Lower leg skin (tissue), 4 donors: ENCODE results near the gene INF2. TPM values are rescaled to one million over a fixed set of nuclear protein-coding genes. Genes with fewer than 3 reads are reported as not detected.

ENCODE experiments used
- DNase-seq, 2 donors: peaks; one replicate each; pipeline ENCODE4 v3.0.0-alpha.2; 2019; ENCODE audit warnings: low spot score in 2 of 2
- H3K4me3 ChIP-seq: fragments of 200-600 bp; sonication (generic); 2 replicates; pipeline ENCODE4 v1.5.1; 2017; ENCODE audit warnings: mild to moderate bottlenecking, low read depth; ENCODE audit not compliant: poor library complexity, severe bottlenecking
- POLR2A ChIP-seq, 2 donors: fragments of 450-650 bp; IDR thresholded peaks; one replicate each; pipeline ENCODE4 v1.6.1; 2016 to 2017; ENCODE audit warnings: antibody characterized with exemption in 2 of 2, mild to moderate bottlenecking in 1 of 2, moderate library complexity in 1 of 2
- WGBS, 2 donors: methylation state at CpG; one replicate each; pipeline ENCODE4 v1.1.5; 2018; 5-methylcytosine and 5-hydroxymethylcytosine counted together
- intact Hi-C: fragments of 100-400 bp; cut with DNase I; formaldehyde crosslinking; loops from one replicate; pipeline ENCODE4 v1.15.0; 2023; ENCODE audit warnings: low total_unique reads
- total RNA-seq, 4 donors: library from RNA; depleted of rRNA; stranded (reverse); fragments of >200 nt; gene quantifications; one replicate each; pipeline ENCODE4 v1.1.0, GENCODE V29; 2016
- TF ChIP-seq, protein P1 (sequence below), 3 donors: fragments of 450-650 bp; IDR thresholded peaks; one replicate each; pipeline ENCODE4 v1.5.1; 2016; ENCODE audit warnings: antibody characterized with exemption in 3 of 3, mild to moderate bottlenecking in 3 of 3, moderate library complexity in 2 of 3

The INF2 gene
- total RNA-seq, 4 donors from 2014 or later, result 63.8 to 121 (median 83.9) TPM

- TF ChIP-seq, protein P1, sequence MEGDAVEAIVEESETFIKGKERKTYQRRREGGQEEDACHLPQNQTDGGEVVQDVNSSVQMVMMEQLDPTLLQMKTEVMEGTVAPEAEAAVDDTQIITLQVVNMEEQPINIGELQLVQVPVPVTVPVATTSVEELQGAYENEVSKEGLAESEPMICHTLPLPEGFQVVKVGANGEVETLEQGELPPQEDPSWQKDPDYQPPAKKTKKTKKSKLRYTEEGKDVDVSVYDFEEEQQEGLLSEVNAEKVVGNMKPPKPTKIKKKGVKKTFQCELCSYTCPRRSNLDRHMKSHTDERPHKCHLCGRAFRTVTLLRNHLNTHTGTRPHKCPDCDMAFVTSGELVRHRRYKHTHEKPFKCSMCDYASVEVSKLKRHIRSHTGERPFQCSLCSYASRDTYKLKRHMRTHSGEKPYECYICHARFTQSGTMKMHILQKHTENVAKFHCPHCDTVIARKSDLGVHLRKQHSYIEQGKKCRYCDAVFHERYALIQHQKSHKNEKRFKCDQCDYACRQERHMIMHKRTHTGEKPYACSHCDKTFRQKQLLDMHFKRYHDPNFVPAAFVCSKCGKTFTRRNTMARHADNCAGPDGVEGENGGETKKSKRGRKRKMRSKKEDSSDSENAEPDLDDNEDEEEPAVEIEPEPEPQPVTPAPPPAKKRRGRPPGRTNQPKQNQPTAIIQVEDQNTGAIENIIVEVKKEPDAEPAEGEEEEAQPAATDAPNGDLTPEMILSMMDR (IDR thresholded peaks at IDR 0.05), result no peak
- no peak for TF ChIP-seq POLR2A (IDR thresholded peaks at IDR 0.05)
- WGBS, 2 donors, result 90 to 94% methylated on average over 16 of the region's 21 CpGs
- intact Hi-C loops, result no loop called here
- DNase-seq, result no peak
- H3K4me3 ChIP-seq, result no peak overlapping the region
Observed at GRCh38 chr14:104705340-104706047, 16.1 kb downstream of the INF2 start.

GRCh38 chr14:104706733-104707607, 17.6 kb downstream of the INF2 start:
- intact Hi-C loops, result no loop called here
- no peak for DNase-seq
- H3K4me3 ChIP-seq, result no peak overlapping the region
- TF ChIP-seq, protein P1 (IDR thresholded peaks at IDR 0.05), result no peak
- TF ChIP-seq POLR2A (IDR thresholded peaks at IDR 0.05), result no peak
- WGBS, 2 donors, result 60 to 76% methylated on average over 25 to 26 of the region's 28 CpGs

DNA sequence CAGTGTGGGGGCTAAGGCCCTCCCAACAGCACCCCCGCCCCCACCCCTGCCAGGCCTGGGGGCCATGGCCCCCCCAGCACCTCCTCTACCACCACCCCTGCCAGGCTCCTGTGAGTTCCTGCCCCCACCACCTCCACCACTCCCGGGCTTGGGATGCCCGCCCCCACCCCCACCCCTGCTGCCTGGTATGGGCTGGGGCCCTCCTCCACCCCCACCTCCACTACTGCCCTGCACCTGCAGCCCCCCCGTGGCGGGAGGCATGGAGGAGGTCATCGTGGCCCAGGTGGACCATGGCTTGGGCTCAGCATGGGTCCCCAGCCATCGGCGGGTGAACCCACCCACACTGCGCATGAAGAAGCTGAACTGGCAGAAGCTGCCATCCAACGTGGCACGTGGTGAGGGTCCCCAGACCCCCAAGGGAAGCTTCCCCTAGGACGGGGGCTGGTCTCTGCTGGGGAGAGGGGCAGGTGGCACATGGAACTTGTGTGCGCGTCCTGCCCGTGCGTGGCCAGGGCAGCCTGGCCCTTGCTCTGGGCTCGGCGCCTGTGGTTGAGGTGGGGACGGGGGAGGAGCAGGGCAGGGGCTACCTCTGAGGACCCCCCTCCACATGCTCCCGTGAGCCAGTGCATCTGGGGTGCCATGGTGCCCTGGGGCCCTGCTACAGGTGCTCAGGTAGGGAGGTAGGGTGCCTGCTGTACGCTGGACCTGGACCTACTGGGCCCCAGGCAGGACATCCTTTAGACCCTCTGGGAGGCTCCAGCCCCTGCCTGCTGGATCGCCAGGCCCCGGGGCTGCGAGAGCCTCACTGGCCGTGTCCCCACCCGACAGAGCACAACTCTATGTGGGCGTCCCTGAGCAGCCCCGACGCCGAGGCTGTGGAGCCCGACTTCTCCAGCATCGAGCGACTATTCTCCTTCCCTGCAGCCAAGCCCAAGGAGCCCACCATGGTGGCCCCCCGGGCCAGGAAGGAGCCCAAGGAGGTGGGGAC, 18.5 kb downstream of the INF2 start:
- no peak overlapping the region for H3K4me3 ChIP-seq
- TF ChIP-seq, protein P1 (IDR thresholded peaks at IDR 0.05), result no peak
- TF ChIP-seq POLR2A (IDR thresholded peaks at IDR 0.05), result no peak
- DNase-seq, result no peak
- intact Hi-C loops, result loop anchor here (2.0 kb wide), 1 partner anchor 57 kb away; no protein-coding TSS in a partner anchor
- WGBS, 2 donors, result 65 to 80% methylated on average over 13 to 15 of the region's 34 CpGs

DNA sequence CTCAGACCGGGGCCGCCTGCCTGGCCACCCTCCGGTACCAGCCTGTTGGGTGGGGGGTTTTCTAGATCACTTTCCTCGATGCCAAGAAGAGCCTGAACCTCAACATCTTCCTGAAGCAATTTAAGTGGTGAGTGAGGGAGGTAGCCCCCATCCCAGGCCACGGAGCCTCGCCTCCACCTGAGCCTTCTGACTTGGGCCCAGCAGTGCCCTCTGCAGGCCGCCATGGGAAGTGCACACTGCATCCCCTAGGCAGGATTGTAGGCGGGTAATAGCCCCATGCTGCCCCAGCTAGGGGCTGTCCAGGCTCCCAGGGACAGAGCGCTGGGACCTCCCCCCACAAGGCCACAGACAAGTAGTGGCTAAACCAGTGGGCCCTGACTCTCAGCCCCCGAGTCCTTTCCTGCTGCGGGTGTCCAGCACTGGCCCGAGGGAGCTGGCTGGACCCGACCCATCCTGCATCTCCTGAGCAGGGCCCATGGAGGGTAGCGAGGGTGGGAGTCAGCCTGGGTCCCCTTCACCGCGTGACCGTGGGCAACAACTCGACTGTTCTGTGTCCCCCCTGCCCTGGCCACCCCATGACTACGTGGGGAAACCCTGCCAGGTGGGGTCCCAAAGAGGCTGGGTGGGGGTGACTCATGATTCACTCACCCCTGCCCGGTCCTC, 19.3 kb downstream of the INF2 start:
- intact Hi-C loops, result loop anchor here (2.0 kb wide), 1 partner anchor 58 kb away; no protein-coding TSS in a partner anchor
- 55 to 57% methylated on average over 17 to 19 of the region's 20 CpGs for WGBS, 2 donors
- no peak overlapping the region for H3K4me3 ChIP-seq
- TF ChIP-seq, protein P1 (IDR thresholded peaks at IDR 0.05), result peak in 2 of 3 donors; percentile 5 to 84
- TF ChIP-seq POLR2A (IDR thresholded peaks at IDR 0.05), result no peak
- DNase-seq, result peak in 1 of 2 donors; percentile 94
